Sigmoid colon (tissue), 7 donors: ENCODE measurements around the gene BRF1. TPM values are rescaled to one million over a fixed set of nuclear protein-coding genes. Genes with fewer than 3 reads are reported as not detected.

Experiments used
- DNase-seq: peaks from one replicate; pipeline ENCODE4 v3.0.0-alpha.2; 2019
- H3K27ac ChIP-seq, 4 donors: fragments of 200-600 bp; sonication (generic); one replicate each; pipeline ENCODE4 v1.5.1; 2016 to 2019; ENCODE audit warnings: mild to moderate bottlenecking in 1 of 4
- H3K27me3 ChIP-seq, 3 donors: fragments of 200-600 bp; sonication (generic); one replicate each; pipeline ENCODE4 v1.5.1; 2019; ENCODE audit warnings: mild to moderate bottlenecking in 1 of 3
- H3K36me3 ChIP-seq, 4 donors: fragments of 200-600 bp; sonication (generic); one replicate each; pipeline ENCODE4 v1.5.1; 2016 to 2019
- H3K4me1 ChIP-seq, 4 donors: fragments of 200-600 bp; sonication (generic); one replicate each; pipeline ENCODE4 v1.5.1; 2017 to 2019
- H3K4me3 ChIP-seq, 4 donors: fragments of 200-600 bp; sonication (generic); one replicate each; pipeline ENCODE4 v1.5.1; 2017 to 2019; ENCODE audit warnings: mild to moderate bottlenecking in 2 of 4, moderate library complexity in 1 of 4
- H3K9me3 ChIP-seq, 4 donors: fragments of 200-600 bp in 3 of 4; sonication (generic) in 3 of 4; one replicate each; pipeline versions ENCODE4 v1.5.1 to v1.6.1; 2013 to 2019
- CTCF ChIP-seq, 4 experiments: fragments of 450-650 bp in 3 of 4; fragments of 200-600 bp in 1 of 4; IDR thresholded peaks; one replicate each; pipeline ENCODE4 v1.5.1; 2016 to 2019; ENCODE audit warnings: antibody characterized with exemption in 4 of 4, mild to moderate bottlenecking in 3 of 4, moderate library complexity in 2 of 4
- EP300 ChIP-seq, 4 donors: sonication (generic); formaldehyde crosslinking; IDR thresholded peaks; one replicate each; pipeline ENCODE4 v1.6.1; 2017; ENCODE audit warnings: antibody characterized with exemption in 4 of 4
- POLR2A ChIP-seq, 2 donors: fragments of 450-650 bp; IDR thresholded peaks; one replicate each; pipeline ENCODE4 v1.6.1; 2016; ENCODE audit warnings: antibody characterized with exemption in 2 of 2, mild to moderate bottlenecking in 2 of 2, moderate library complexity in 2 of 2
- POLR2AphosphoS5 ChIP-seq, 4 donors: sonication (generic); formaldehyde crosslinking; IDR thresholded peaks; one replicate each; pipeline ENCODE4 v1.6.1; 2017; ENCODE audit warnings: antibody characterized with exemption in 4 of 4
- WGBS, 2 donors: extraction: QIAGEN DNeasy Blood & Tissue Kit; methylation state at CpG; one replicate each; pipeline ENCODE4 v1.1.7; 2013; 5-methylcytosine and 5-hydroxymethylcytosine counted together
- intact Hi-C: fragments of 100-400 bp; cut with DNase I; formaldehyde crosslinking; loops from one replicate; pipeline ENCODE4 v1.15.1; 2023
- polyA plus RNA-seq, 3 donors: library from polyadenylated mRNA; stranded (reverse); fragments of 200-250 nt; gene quantifications; one replicate each; pipeline ENCODE4 v1.2.3, GENCODE V29; 2013
- total RNA-seq, 4 donors: library from RNA; depleted of rRNA; stranded (reverse); fragments of >200 nt; gene quantifications; one replicate each; pipeline ENCODE4 v1.1.0, GENCODE V29; 2016
- donor health status: healthy with polysubstance abuse.
- donor health status: Bipolar disorder and iron deficiency.
- donor health status: healthy.

BRF1 gene
- total and polyA plus RNA-seq, 7 donors: 9.0 to 39.2 (median 23.7) TPM

GRCh38 chr14:105209646-105210045 is 91.2 kb downstream of the BRF1 start:
- intact Hi-C loops: loop anchor here (10.0 kb wide), 1 partner anchor 315 kb away; the partner anchor contains the start of gene TMEM121
- H3K27me3 ChIP-seq: no peaks in the 10 kb centered on the region
- H3K9me3 ChIP-seq: no peaks in the 10 kb centered on the region
- no peak overlapping the region for H3K27ac ChIP-seq
- H3K4me1 ChIP-seq: peaks cover 0 to 20% (median 13%) of the 10 kb centered on the region in 4 donors
- WGBS, 2 donors: 93 to 95% methylated on average over 16 of the region's 16 CpGs
- DNase-seq: no peak
- no peak overlapping the region for H3K4me3 ChIP-seq
- TF ChIP-seq POLR2AphosphoS5 (IDR thresholded peaks at IDR 0.05) (no peak), EP300 (IDR thresholded peaks at IDR 0.05) (no peak), CTCF (IDR thresholded peaks at IDR 0.05) (no peak), POLR2A (IDR thresholded peaks at IDR 0.05) (no peak)
- peaks cover 0 to 50% (median 11%) of the 10 kb centered on the region in 4 donors for H3K36me3 ChIP-seq

- 95 to 96% methylated on average over 8 of the region's 8 CpGs for WGBS, 2 donors
- TF ChIP-seq POLR2AphosphoS5 (IDR thresholded peaks at IDR 0.05) (no peak), POLR2A (IDR thresholded peaks at IDR 0.05) (no peak), CTCF (IDR thresholded peaks at IDR 0.05) (no peak), EP300 (IDR thresholded peaks at IDR 0.05) (no peak)
- intact Hi-C loops: loop anchor here (10.0 kb wide), 1 partner anchor 316 kb away; the partner anchor contains the start of gene TMEM121
- Histone ChIP-seq H3K27ac (no peak overlapping the region), H3K4me3 (no peak overlapping the region), H3K9me3 (no peaks in the 10 kb centered on the region), H3K36me3 (peaks cover 0 to 50% (median 11%) of the 10 kb centered on the region in 4 donors), H3K4me1 (peaks cover 0 to 26% (median 18%) of the 10 kb centered on the region in 4 donors), H3K27me3 (no peaks in the 10 kb centered on the region)
- DNase-seq: no peak
These were observed 91.7 kb downstream of the BRF1 start for GRCh38 chr14:105209091-105209490.

DNA sequence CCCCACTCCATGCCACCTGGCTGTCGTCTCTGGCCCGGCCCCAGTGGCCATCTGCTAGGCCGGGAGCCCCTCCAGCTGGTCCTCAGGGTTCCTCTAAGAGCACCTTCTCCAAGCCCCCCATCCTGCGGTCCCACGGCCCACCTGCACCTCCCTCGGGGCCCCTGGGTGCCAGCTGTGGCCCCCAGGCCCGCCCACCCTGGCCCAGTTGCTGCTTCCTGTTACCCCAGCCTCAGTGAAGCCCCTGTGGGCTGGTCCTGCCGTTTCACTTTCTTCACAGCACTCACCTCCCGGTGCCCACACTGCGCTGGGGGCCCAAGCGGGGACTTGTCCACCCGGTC is 92.1 kb downstream of the BRF1 start:
- peaks cover 0 to 26% (median 20%) of the 10 kb centered on the region in 4 donors for H3K4me1 ChIP-seq
- H3K36me3 ChIP-seq: peaks cover 0 to 48% (median 11%) of the 10 kb centered on the region in 4 donors
- H3K27me3 ChIP-seq: no peaks in the 10 kb centered on the region
- H3K9me3 ChIP-seq: no peaks in the 10 kb centered on the region
- no peak overlapping the region for H3K4me3 ChIP-seq
- intact Hi-C loops: loop anchor here (10.0 kb wide), 1 partner anchor 316 kb away; the partner anchor contains the start of gene TMEM121
- DNase-seq: no peak
- TF ChIP-seq POLR2AphosphoS5 (IDR thresholded peaks at IDR 0.05) (no peak), CTCF (IDR thresholded peaks at IDR 0.05) (no peak), POLR2A (IDR thresholded peaks at IDR 0.05) (no peak), EP300 (IDR thresholded peaks at IDR 0.05) (no peak)
- WGBS, 2 donors: 88 to 92% methylated on average over 12 of the region's 12 CpGs
- H3K27ac ChIP-seq: no peak overlapping the region

GRCh38 chr14:105207996-105208737 is 92.6 kb downstream of the BRF1 start:
- intact Hi-C loops: loop anchor here (10.0 kb wide), 1 partner anchor 317 kb away; the partner anchor contains the start of gene TMEM121

More at GRCh38 chr14:105207996-105208737, 92.6 kb downstream of the BRF1 start:
- no peak overlapping the region for H3K4me3 ChIP-seq
- H3K36me3 ChIP-seq: peaks cover 0 to 42% (median 11%) of the 10 kb centered on the region in 4 donors
- no peaks in the 10 kb centered on the region for H3K9me3 ChIP-seq
- peaks cover 0 to 29% (median 22%) of the 10 kb centered on the region in 4 donors for H3K4me1 ChIP-seq
- TF ChIP-seq EP300 (IDR thresholded peaks at IDR 0.05) (no peak), POLR2AphosphoS5 (IDR thresholded peaks at IDR 0.05) (no peak), CTCF (IDR thresholded peaks at IDR 0.05) (no peak), POLR2A (IDR thresholded peaks at IDR 0.05) (no peak)
- WGBS, 2 donors: 90 to 91% methylated on average over 25 of the region's 25 CpGs
- no peak for DNase-seq
- no peaks in the 10 kb centered on the region for H3K27me3 ChIP-seq
- H3K27ac ChIP-seq: no peak overlapping the region
